HepG2 (cell line): Measurements from ENCODE around the gene NPDC1. TPM values are rescaled to one million over a fixed set of nuclear protein-coding genes. Genes with fewer than 3 reads are reported as not detected.

Experiments
- ATAC-seq: fragments of 200-7000 bp; cut with Tn5 transposase; 3 replicates; pipeline ENCODE4 v1.9.1; 2020; ENCODE audit warnings: mild to moderate bottlenecking, moderate library complexity
- BruUV-seq: library from RNA; stranded (reverse); fragments of 400-500 nt; replicated peaks from 2 replicates; lab custom pipeline; 2021; lab: Mats Ljungman, UMichigan
- CTCF ChIA-PET: fragments of 300-600 bp; formaldehyde crosslinking; extraction: SDS; loops from one replicate; lab custom pipeline; 2021; ENCODE audit warnings: low total read pairs, inconsistent platforms, low intra/inter-chr PET ratio; lab: Yijun Ruan, JAX
- POLR2A ChIA-PET: fragments of 350-600 bp; sonication (Branson Sonifier 250); formaldehyde crosslinking; loops from one replicate; lab custom pipeline; 2020; ENCODE audit warnings: antibody characterized with exemption, inconsistent platforms; lab: Yijun Ruan, JAX
- DNase-seq: peaks from one replicate; pipeline ENCODE4 v3.0.0-alpha.2; 2015; ENCODE audit warnings: low spot score
- FAIRE-seq: peaks from 3 replicates; lab custom pipeline; 2011; peaks lifted over from hg19 to GRCh38; lab: Jason Lieb, UNC
- H2AFZ ChIP-seq: one replicate; pipeline ENCODE4 v1.6.1; 2011; ENCODE audit warnings: low read length, inconsistent platforms
- H3K27ac ChIP-seq: fragments of 300-600 bp; 3 replicates; pipeline ENCODE4 v1.8.0; 2011; ENCODE audit warnings: mixed run types, mild to moderate bottlenecking, mixed read lengths, low read length, inconsistent platforms; ENCODE audit not compliant: insufficient read depth; ENCODE audit errors: extremely low read length
- H3K27me3 ChIP-seq, 2 experiments: fragments of 200-600 bp in 1 of 2; 2 replicates in 1 of 2; 3 replicates in 1 of 2; pipeline versions ENCODE4 v1.6.0 to v1.8.0; 2011; ENCODE audit warnings: low read length in 2 of 2, mild to moderate bottlenecking in 2 of 2, moderate library complexity in 2 of 2, inconsistent platforms in 1 of 2; ENCODE audit not compliant: insufficient read depth in 2 of 2, control insufficient read depth in 1 of 2
- H3K36me3 ChIP-seq, 2 experiments: fragments of 200-600 bp in 1 of 2; replicated peaks in 1 of 2; 2 replicates in 1 of 2; 3 replicates in 1 of 2; pipeline versions ENCODE4 v1.5.1 to v1.8.0; 2011; ENCODE audit warnings: low read length in 2 of 2, inconsistent platforms in 1 of 2; ENCODE audit not compliant: insufficient read depth in 2 of 2, control insufficient read depth in 1 of 2
- H3K4me1 ChIP-seq: 2 replicates; pipeline ENCODE4 v1.5.1; 2012; ENCODE audit warnings: low read length, inconsistent platforms; ENCODE audit not compliant: insufficient read depth
- H3K4me2 ChIP-seq: 2 replicates; pipeline ENCODE4 v1.6.0; 2011; ENCODE audit warnings: low read depth, low read length, inconsistent platforms
- H3K4me3 ChIP-seq, 3 experiments: fragments of 200-600 bp in 1 of 3; sonication (generic), shearing (Covaris generic) in 1 of 3; replicated peaks in 1 of 3; 2 replicates each; pipeline ENCODE4 v1.5.1; 2011 to 2016; ENCODE audit warnings: low read length in 3 of 3, inconsistent platforms in 2 of 3, low read depth in 2 of 3, mild to moderate bottlenecking in 2 of 3, control low read depth in 1 of 3, mixed read lengths in 1 of 3; ENCODE audit not compliant: insufficient read depth in 1 of 3
- H3K79me2 ChIP-seq: one replicate; pipeline ENCODE4 v1.6.1; 2011; ENCODE audit warnings: low read length, inconsistent platforms; ENCODE audit not compliant: insufficient read depth
- H3K9ac ChIP-seq: 2 replicates; pipeline ENCODE4 v1.6.0; 2011; ENCODE audit warnings: mild to moderate bottlenecking, low read depth, low read length, inconsistent platforms; ENCODE audit not compliant: insufficient read depth
- H3K9me3 ChIP-seq: 2 replicates; pipeline ENCODE4 v1.5.1; 2012; ENCODE audit warnings: mild to moderate bottlenecking, low read length
- H4K20me1 ChIP-seq: 2 replicates; pipeline ENCODE4 v1.6.0; 2011; ENCODE audit warnings: inconsistent platforms, mild to moderate bottlenecking, low read length, moderate library complexity; ENCODE audit not compliant: insufficient read depth
- CBFB ChIP-seq: sonication (generic); formaldehyde crosslinking; IDR thresholded peaks from 2 replicates; pipeline ENCODE4 v1.4.0; 2020; ENCODE audit warnings: missing genetic modification reagents
- CEBPG ChIP-seq: IDR thresholded peaks from 2 replicates; pipeline ENCODE4 v1.6.1; 2016
- DMTF1 ChIP-seq: sonication (generic); formaldehyde crosslinking; IDR thresholded peaks from 2 replicates; pipeline ENCODE4 v1.4.0; 2020; ENCODE audit warnings: mild to moderate bottlenecking, missing genetic modification reagents
- HOXA7 ChIP-seq: sonication (generic); formaldehyde crosslinking; IDR thresholded peaks from 2 replicates; pipeline ENCODE4 v1.8.1; 2022; ENCODE audit warnings: mild to moderate bottlenecking, missing genetic modification reagents, moderate library complexity
- MAZ ChIP-seq, 2 experiments: sonication (generic) in 1 of 2; formaldehyde crosslinking in 1 of 2; IDR thresholded peaks; 2 replicates each; pipeline versions ENCODE4 v1.5.0 to v1.6.1; 2012 to 2020; ENCODE audit warnings: low read depth in 2 of 2, mild to moderate bottlenecking in 2 of 2, borderline replicate concordance in 1 of 2, improper control_type of control experiment in 1 of 2, low read length in 1 of 2, missing genetic modification reagents in 1 of 2, moderate library complexity in 1 of 2
- NFE2L1 ChIP-seq: sonication (generic); formaldehyde crosslinking; IDR thresholded peaks from 2 replicates; pipeline ENCODE4 v1.4.0; 2020; ENCODE audit warnings: missing genetic modification reagents, mild to moderate bottlenecking, borderline replicate concordance
- RFXAP ChIP-seq: sonication (generic); formaldehyde crosslinking; IDR thresholded peaks from 2 replicates; pipeline ENCODE4 v1.4.0; 2020; ENCODE audit warnings: missing genetic modification reagents, borderline replicate concordance
- ZNF557 ChIP-seq: sonication (generic); formaldehyde crosslinking; IDR thresholded peaks from 2 replicates; pipeline ENCODE4 v1.4.0; 2020; ENCODE audit warnings: missing genetic modification reagents
- ZNF605 ChIP-seq: sonication (generic); formaldehyde crosslinking; IDR thresholded peaks from 2 replicates; pipeline ENCODE4 v1.8.0; 2022; ENCODE audit warnings: mild to moderate bottlenecking, missing genetic modification reagents
- ZNF609 ChIP-seq: sonication (generic); formaldehyde crosslinking; IDR thresholded peaks from 2 replicates; pipeline ENCODE4 v1.4.0; 2020; ENCODE audit warnings: mild to moderate bottlenecking, missing genetic modification reagents, borderline replicate concordance
- ZNF784 ChIP-seq: sonication (generic); formaldehyde crosslinking; IDR thresholded peaks from 2 replicates; pipeline ENCODE4 v1.5.1; 2020; ENCODE audit warnings: missing genetic modification reagents, mild to moderate bottlenecking, borderline replicate concordance
- ZUFSP ChIP-seq: sonication (generic); formaldehyde crosslinking; IDR thresholded peaks from 2 replicates; pipeline ENCODE4 v1.9.0; 2021; ENCODE audit warnings: missing genetic modification reagents, mild to moderate bottlenecking, borderline replicate concordance
- ZZZ3 ChIP-seq: sonication (generic); formaldehyde crosslinking; IDR thresholded peaks from 2 replicates; pipeline ENCODE4 v1.4.0; 2020; ENCODE audit warnings: missing genetic modification reagents, mild to moderate bottlenecking, borderline replicate concordance
- WGBS: methylation state at CpG from one replicate; pipeline ENCODE4 v1.1.6; 2017; ENCODE audit warnings: low lambda C conversion rate; 5-methylcytosine and 5-hydroxymethylcytosine counted together
- in situ Hi-C: cut with HindIII; loops from 2 replicates; pipeline ENCODE4 v1.10.0; 2017; ENCODE audit warnings: low pct_unique_long_range_greater_than_20kb; ENCODE audit not compliant: extremely low pct_ligation_motif_present
- intact Hi-C: fragments of 100-400 bp; cut with micrococcal nuclease; formaldehyde crosslinking; loops from one replicate; pipeline ENCODE4 v1.10.0; 2022; ENCODE audit not compliant: unreplicated experiment
- polyA plus RNA-seq, 8 experiments: library from polyadenylated mRNA; depleted of rRNA in 3 of 8; stranded (reverse) in 7 of 8; unstranded in 1 of 8; fragments of >200 nt; fragmentation: Illumina TruSeq in 4 of 8; extraction: Trizol in 4 of 8; gene quantifications; 2 replicates each; pipeline versions ENCODE4 v1.2.1 to v1.2.3, GENCODE V29; 2011 to 2016; ENCODE audit warnings: low read depth in 4 of 8, missing spikeins in 1 of 8, mixed read lengths in 1 of 8; ENCODE audit not compliant: insufficient read depth in 1 of 8
- total RNA-seq, 5 experiments: library from RNA; depleted of rRNA; stranded (reverse); fragments of >200 nt; fragmentation: Illumina TruSeq; extraction: Trizol; gene quantifications; 2 replicates each; pipeline ENCODE4 v1.2.3, GENCODE V29; 2016; ENCODE audit warnings: low read depth in 1 of 5

NPDC1 gene
- total and polyA plus RNA-seq, 2 of the 13 experiments (the other 11 are each of a cell fraction or from before 2014, with no cell fraction given), result 0.84 to 5.4 TPM

- TF ChIP-seq ZNF609 (CRISPR knock-in tag), result no peak
- TF ChIP-seq ZNF557 (CRISPR knock-in tag), result no peak
These were observed 29.5 kb downstream of the NPDC1 start (continued) for GRCh38 chr9:137016436-137016835.

- DNase-seq (no peak), FAIRE-seq (no peak), ATAC-seq (no peak)
- 92% methylated on average over 14 of the region's 21 CpGs for WGBS
- CTCF ChIA-PET, result no interaction called here
- Histone ChIP-seq H2AFZ (no peak overlapping the region), H3K9ac (no peak overlapping the region), H3K79me2 (no peaks in the 10 kb centered on the region), H3K36me3 (peaks cover 1 to 2% of the 10 kb centered on the region in 2 experiments; a peak in 1 of 5 replicates), H3K4me3 (no peak overlapping the region), H3K4me1 (no peaks in the 10 kb centered on the region), H3K4me2 (no peak overlapping the region), H4K20me1 (no peaks in the 10 kb centered on the region), H3K27ac (no peak overlapping the region), H3K9me3 (no peaks in the 10 kb centered on the region), H3K27me3 (no peaks in the 10 kb centered on the region)
- in situ Hi-C loops, result no loop called here
- no TSS peak for BruUV-seq
- POLR2A ChIA-PET, result no interaction called here
- intact Hi-C loops, result no loop called here
- TF ChIP-seq HOXA7 (no peak), CBFB (CRISPR knock-in tag) (no peak), RFXAP (CRISPR knock-in tag) (no peak), ZZZ3 (CRISPR knock-in tag) (no peak), ZNF605 (no peak), ZNF784 (CRISPR knock-in tag) (no peak), ZUFSP (CRISPR knock-in tag) (no peak), NFE2L1 (CRISPR knock-in tag) (no peak), MAZ (IDR thresholded peaks at IDR 0.05; ENCODE audit: borderline replicate concordance, low read depth, low read length) (no peak), MAZ (CRISPR knock-in tag; IDR thresholded peaks at IDR 0.05; ENCODE audit: low read depth) (no peak), CEBPG (CRISPR knock-in tag) (no peak), DMTF1 (CRISPR knock-in tag) (no peak)
These were observed 30.0 kb downstream of the NPDC1 start for GRCh38 chr9:137015976-137016375.
